Measurements from ENCODE around the gene CCNY. TPM values are rescaled to one million over a fixed set of nuclear protein-coding genes. Genes with fewer than 3 reads are reported as not detected.

CCNY gene
- total RNA-seq, 1 donor from 2014 or later: 41.3 TPM

GRCh38 chr10:35471435-35471834, 135.1 kb downstream of the CCNY start:
- DNase-seq (ENCODE audit: low read depth): no peak
- no peaks in the 10 kb centered on the region for H3K36me3 ChIP-seq (ENCODE audit: control insufficient read depth, insufficient read depth, low read length)
- no peak for TF ChIP-seq CTCF (IDR thresholded peaks at IDR 0.05; ENCODE audit: insufficient read depth, low read length, poor library complexity, severe bottlenecking)
- no peak overlapping the region for H3K4me3 ChIP-seq (ENCODE audit: low read depth, low read length)
- no peaks in the 10 kb centered on the region for H3K27me3 ChIP-seq (ENCODE audit: control insufficient read depth, insufficient read depth, low read length)

GRCh38 chr10:35480142-35480541, 143.8 kb downstream of the CCNY start:
- H3K27me3 ChIP-seq (ENCODE audit: control insufficient read depth, insufficient read depth, low read length): no peaks in the 10 kb centered on the region

GRCh38 chr10:35481413-35481812, 145.1 kb downstream of the CCNY start:
- Histone ChIP-seq H3K36me3 (ENCODE audit: control insufficient read depth, insufficient read depth, low read length) (no peaks in the 10 kb centered on the region), H3K27me3 (ENCODE audit: control insufficient read depth, insufficient read depth, low read length) (no peaks in the 10 kb centered on the region), H3K4me3 (ENCODE audit: low read depth, low read length) (no peak overlapping the region)
- no peak for DNase-seq (ENCODE audit: low read depth)
- no peak for TF ChIP-seq CTCF (IDR thresholded peaks at IDR 0.05; ENCODE audit: insufficient read depth, low read length, poor library complexity, severe bottlenecking)

More at GRCh38 chr10:35480142-35480541, 143.8 kb downstream of the CCNY start:
- H3K4me3 ChIP-seq (ENCODE audit: low read depth, low read length): no peak overlapping the region
- no peak for DNase-seq (ENCODE audit: low read depth)
- H3K36me3 ChIP-seq (ENCODE audit: control insufficient read depth, insufficient read depth, low read length): no peaks in the 10 kb centered on the region
- peak; percentile 3 for TF ChIP-seq CTCF (IDR thresholded peaks at IDR 0.05; ENCODE audit: insufficient read depth, low read length, poor library complexity, severe bottlenecking)

DNA sequence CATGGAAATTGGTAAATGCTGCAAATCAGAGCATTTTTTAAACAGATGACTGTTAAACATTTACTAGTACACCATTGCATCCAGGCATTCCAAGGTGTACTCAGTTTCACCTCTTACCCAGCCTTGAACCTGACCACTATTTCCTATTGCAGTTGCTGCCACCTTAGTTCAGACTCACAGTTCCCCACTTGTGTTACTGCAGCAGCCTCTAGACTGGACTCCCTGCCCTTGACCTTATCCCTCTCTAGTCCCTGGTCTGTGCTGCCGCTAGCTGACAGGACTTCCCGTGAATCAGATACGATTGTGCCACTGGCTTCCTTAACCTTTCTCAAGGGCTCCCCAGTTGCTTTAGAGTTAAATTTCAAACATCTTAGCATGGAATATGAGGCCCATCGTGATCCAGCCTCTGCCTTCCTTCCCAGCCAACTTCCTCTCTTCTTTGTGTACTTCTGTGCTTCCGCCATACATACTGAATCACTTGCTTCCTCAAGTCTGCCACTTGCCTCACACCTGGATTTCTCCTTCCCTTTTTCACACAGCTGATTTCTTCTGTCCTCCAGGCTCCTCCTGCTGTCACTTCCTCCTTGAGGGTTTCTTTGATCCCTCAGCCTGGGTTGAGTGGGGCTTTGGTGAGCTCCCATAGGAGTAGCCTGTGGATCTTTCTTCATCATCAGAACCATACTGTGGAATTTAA, 150.1 kb downstream of the CCNY start:
- DNase-seq (ENCODE audit: low read depth): no peak
- Histone ChIP-seq H3K27me3 (ENCODE audit: control insufficient read depth, insufficient read depth, low read length) (no peaks in the 10 kb centered on the region), H3K36me3 (ENCODE audit: control insufficient read depth, insufficient read depth, low read length) (no peaks in the 10 kb centered on the region), H3K4me3 (ENCODE audit: low read depth, low read length) (no peak overlapping the region)
- TF ChIP-seq CTCF (IDR thresholded peaks at IDR 0.05; ENCODE audit: insufficient read depth, low read length, poor library complexity, severe bottlenecking): no peak

GRCh38 chr10:35487336-35488034, 151.2 kb downstream of the CCNY start:
- Histone ChIP-seq H3K36me3 (ENCODE audit: control insufficient read depth, insufficient read depth, low read length) (no peaks in the 10 kb centered on the region), H3K4me3 (ENCODE audit: low read depth, low read length) (no peak overlapping the region), H3K27me3 (ENCODE audit: control insufficient read depth, insufficient read depth, low read length) (no peaks in the 10 kb centered on the region)
- no peak for TF ChIP-seq CTCF (IDR thresholded peaks at IDR 0.05; ENCODE audit: insufficient read depth, low read length, poor library complexity, severe bottlenecking)
- DNase-seq (ENCODE audit: low read depth): no peak

All from kidney epithelial cell (primary cell).